Measurements from ENCODE around the gene SORCS1.

The SORCS1 gene

GRCh38 chr10:106973716-106974115 is 190.8 kb downstream of the SORCS1 start:
- Histone ChIP-seq H3K9ac (ENCODE audit: low read depth, low read length) (no peak overlapping the region), H3K9me3 (ENCODE audit: control insufficient read depth, insufficient read depth, low read length) (no peaks in the 10 kb centered on the region), H3K4me1 (ENCODE audit: insufficient read depth, low read length) (peaks cover 12% of the 10 kb centered on the region; the same call in 1 of the 2 replicates), H3K36me3 (ENCODE audit: insufficient read depth, low read length) (no peaks in the 10 kb centered on the region)

- no peaks in the 10 kb centered on the region for H3K9me3 ChIP-seq (ENCODE audit: control insufficient read depth, insufficient read depth, low read length)
- peaks cover 12% of the 10 kb centered on the region; the same call in 1 of the 2 replicates for H3K4me1 ChIP-seq (ENCODE audit: insufficient read depth, low read length)
- no peak overlapping the region for H3K9ac ChIP-seq (ENCODE audit: low read depth, low read length)
- H3K36me3 ChIP-seq (ENCODE audit: insufficient read depth, low read length) = no peaks in the 10 kb centered on the region
Measured at GRCh38 chr10:106973288-106973687, 191.2 kb downstream of the SORCS1 start.

GRCh38 chr10:106972381-106972780 is 192.1 kb downstream of the SORCS1 start:
- Histone ChIP-seq H3K9ac (ENCODE audit: low read depth, low read length) (no peak overlapping the region), H3K36me3 (ENCODE audit: insufficient read depth, low read length) (no peaks in the 10 kb centered on the region), H3K4me1 (ENCODE audit: insufficient read depth, low read length) (peaks cover 12% of the 10 kb centered on the region; the same call in 1 of the 2 replicates), H3K9me3 (ENCODE audit: control insufficient read depth, insufficient read depth, low read length) (no peaks in the 10 kb centered on the region)

- Histone ChIP-seq H3K4me1 (ENCODE audit: insufficient read depth, low read length) (peaks cover 12% of the 10 kb centered on the region; the same call in 1 of the 2 replicates), H3K9ac (ENCODE audit: low read depth, low read length) (no peak overlapping the region), H3K9me3 (ENCODE audit: control insufficient read depth, insufficient read depth, low read length) (no peaks in the 10 kb centered on the region), H3K36me3 (ENCODE audit: insufficient read depth, low read length) (no peaks in the 10 kb centered on the region)
Measured at GRCh38 chr10:106971411-106971831, 193.1 kb downstream of the SORCS1 start.

GRCh38 chr10:106967452-106967851 is 197.1 kb downstream of the SORCS1 start:
- H3K4me1 ChIP-seq (ENCODE audit: insufficient read depth, low read length) = no peaks in the 10 kb centered on the region
- no peaks in the 10 kb centered on the region for H3K36me3 ChIP-seq (ENCODE audit: insufficient read depth, low read length)
- no peaks in the 10 kb centered on the region for H3K9me3 ChIP-seq (ENCODE audit: control insufficient read depth, insufficient read depth, low read length)
- H3K9ac ChIP-seq (ENCODE audit: low read depth, low read length) = no peak overlapping the region

GRCh38 chr10:106960812-106961211 is 203.7 kb downstream of the SORCS1 start:
- Histone ChIP-seq H3K36me3 (ENCODE audit: insufficient read depth, low read length) (no peaks in the 10 kb centered on the region), H3K9me3 (ENCODE audit: control insufficient read depth, insufficient read depth, low read length) (no peaks in the 10 kb centered on the region), H3K4me1 (ENCODE audit: insufficient read depth, low read length) (peaks cover 7% of the 10 kb centered on the region)

GRCh38 chr10:106959521-106959920 is 205.0 kb downstream of the SORCS1 start:
- Histone ChIP-seq H3K9ac (ENCODE audit: low read depth, low read length) (no peak overlapping the region), H3K9me3 (ENCODE audit: control insufficient read depth, insufficient read depth, low read length) (no peaks in the 10 kb centered on the region), H3K4me1 (ENCODE audit: insufficient read depth, low read length) (peaks cover 7% of the 10 kb centered on the region), H3K36me3 (ENCODE audit: insufficient read depth, low read length) (no peaks in the 10 kb centered on the region)

More at GRCh38 chr10:106960812-106961211, 203.7 kb downstream of the SORCS1 start:
- H3K9ac ChIP-seq (ENCODE audit: low read depth, low read length) = no peak overlapping the region

GRCh38 chr10:106958589-106959361 is 205.7 kb downstream of the SORCS1 start:
- H3K36me3 ChIP-seq (ENCODE audit: insufficient read depth, low read length) = no peaks in the 10 kb centered on the region
- H3K9ac ChIP-seq (ENCODE audit: low read depth, low read length) = no peak overlapping the region
- H3K9me3 ChIP-seq (ENCODE audit: control insufficient read depth, insufficient read depth, low read length) = no peaks in the 10 kb centered on the region
- peaks cover 7% of the 10 kb centered on the region for H3K4me1 ChIP-seq (ENCODE audit: insufficient read depth, low read length)

- Histone ChIP-seq H3K4me1 (ENCODE audit: insufficient read depth, low read length) (peaks cover 7% of the 10 kb centered on the region), H3K9me3 (ENCODE audit: control insufficient read depth, insufficient read depth, low read length) (no peaks in the 10 kb centered on the region), H3K9ac (ENCODE audit: low read depth, low read length) (no peak overlapping the region), H3K36me3 (ENCODE audit: insufficient read depth, low read length) (no peaks in the 10 kb centered on the region)
Measured at GRCh38 chr10:106957823-106958588, 206.5 kb downstream of the SORCS1 start.

- Histone ChIP-seq H3K36me3 (ENCODE audit: insufficient read depth, low read length) (no peaks in the 10 kb centered on the region), H3K4me1 (ENCODE audit: insufficient read depth, low read length) (peaks cover 7% of the 10 kb centered on the region), H3K9ac (ENCODE audit: low read depth, low read length) (no peak overlapping the region), H3K9me3 (ENCODE audit: control insufficient read depth, insufficient read depth, low read length) (no peaks in the 10 kb centered on the region)
Measured at GRCh38 chr10:106956216-106956915, 208.1 kb downstream of the SORCS1 start.

- H3K36me3 ChIP-seq (ENCODE audit: insufficient read depth, low read length) = no peaks in the 10 kb centered on the region
- no peaks in the 10 kb centered on the region for H3K9me3 ChIP-seq (ENCODE audit: control insufficient read depth, insufficient read depth, low read length)
- peaks cover 7% of the 10 kb centered on the region for H3K4me1 ChIP-seq (ENCODE audit: insufficient read depth, low read length)
- H3K9ac ChIP-seq (ENCODE audit: low read depth, low read length) = no peak overlapping the region
Measured at GRCh38 chr10:106955133-106955532, 209.4 kb downstream of the SORCS1 start.

GRCh38 chr10:106952033-106952432 is 212.5 kb downstream of the SORCS1 start:
- H3K36me3 ChIP-seq (ENCODE audit: insufficient read depth, low read length) = no peaks in the 10 kb centered on the region
- H3K9ac ChIP-seq (ENCODE audit: low read depth, low read length) = no peak overlapping the region
- no peaks in the 10 kb centered on the region for H3K9me3 ChIP-seq (ENCODE audit: control insufficient read depth, insufficient read depth, low read length)
- peaks cover 7% of the 10 kb centered on the region for H3K4me1 ChIP-seq (ENCODE audit: insufficient read depth, low read length)

GRCh38 chr10:106949680-106950478 is 214.6 kb downstream of the SORCS1 start:
- Histone ChIP-seq H3K9me3 (ENCODE audit: control insufficient read depth, insufficient read depth, low read length) (no peaks in the 10 kb centered on the region), H3K4me1 (ENCODE audit: insufficient read depth, low read length) (no peaks in the 10 kb centered on the region), H3K36me3 (ENCODE audit: insufficient read depth, low read length) (no peaks in the 10 kb centered on the region), H3K9ac (ENCODE audit: low read depth, low read length) (no peak overlapping the region)

- H3K4me1 ChIP-seq (ENCODE audit: insufficient read depth, low read length) = no peaks in the 10 kb centered on the region
- no peaks in the 10 kb centered on the region for H3K36me3 ChIP-seq (ENCODE audit: insufficient read depth, low read length)
- H3K9me3 ChIP-seq (ENCODE audit: control insufficient read depth, insufficient read depth, low read length) = no peaks in the 10 kb centered on the region
- no peak overlapping the region for H3K9ac ChIP-seq (ENCODE audit: low read depth, low read length)
Measured at GRCh38 chr10:106947643-106948042, 216.9 kb downstream of the SORCS1 start.

Measured in ES-I3 (cell line).